Left kidney (tissue), 8 donors: ENCODE results near the gene NNAT. TPM values are rescaled to one million over a fixed set of nuclear protein-coding genes. Genes with fewer than 3 reads are reported as not detected.
"Not testable (repeated sequence)": the region's sequence is repeated elsewhere in the genome, so short reads cannot be mapped to it uniquely, and the experiment has no call there.

ENCODE experiments used
- DNase-seq: peaks from one replicate; pipeline ENCODE4 v3.0.0-alpha.2; 2013
- long read RNA-seq, 8 donors: transcript quantifications; one replicate each; lab custom pipeline, GENCODE V29; 2026
- polyA plus RNA-seq: library from polyadenylated mRNA; unstranded; fragments of 120-200 nt; gene quantifications from one replicate; pipeline ENCODE4 v1.2.1, GENCODE V29; 2013; ENCODE audit not compliant: insufficient read length

The NNAT gene, protein sequence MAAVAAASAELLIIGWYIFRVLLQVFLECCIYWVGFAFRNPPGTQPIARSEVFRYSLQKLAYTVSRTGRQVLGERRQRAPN
- 90.1 TPM for polyA plus RNA-seq
- long read RNA-seq, donor 1, transcript NNAT-201 (3 exons, 1,297 nt) = major isoform, 46 of 150 reads
- long read RNA-seq, donor 1, transcript NNAT-202 (2 exons, 1,222 nt) = minor isoform, 38 of 150 reads
- long read RNA-seq, donor 1, partial matches to known transcripts = 66 of 150 reads
- long read RNA-seq, donor 1, other reads (novel, unspliced or antisense) = 0 of 150 reads
- long read RNA-seq, donor 2, transcript NNAT-202 (2 exons, 1,222 nt) = major isoform, 43 of 84 reads
- long read RNA-seq, donor 2, transcript NNAT-201 (3 exons, 1,297 nt) = minor isoform, 41 of 84 reads
- long read RNA-seq, donor 2, partial matches to known transcripts = 0 of 84 reads
- long read RNA-seq, donor 2, other reads (novel, unspliced or antisense) = 0 of 84 reads
- long read RNA-seq, donor 3, transcript NNAT-201 (3 exons, 1,297 nt) = minor isoform, 19 of 105 reads
- long read RNA-seq, donor 3, transcript NNAT-202 (2 exons, 1,222 nt) = major isoform, 23 of 105 reads
- long read RNA-seq, donor 3, partial matches to known transcripts = 27 of 105 reads
- long read RNA-seq, donor 3, other reads (novel, unspliced or antisense) = 34 of 105 reads
- long read RNA-seq, donor 4, transcript NNAT-202 (2 exons, 1,222 nt) = major isoform, 7 of 44 reads
- long read RNA-seq, donor 4, partial matches to known transcripts = 33 of 44 reads
- long read RNA-seq, donor 4, other reads (novel, unspliced or antisense) = 0 of 44 reads
- long read RNA-seq, donor 5, transcript NNAT-202 (2 exons, 1,222 nt) = major isoform, 36 of 61 reads
- long read RNA-seq, donor 5, transcript NNAT-201 (3 exons, 1,297 nt) = minor isoform, 24 of 61 reads
- long read RNA-seq, donor 5, partial matches to known transcripts = 0 of 61 reads
- long read RNA-seq, donor 5, other reads (novel, unspliced or antisense) = 0 of 61 reads
- long read RNA-seq, donor 6, transcript NNAT-201 (3 exons, 1,297 nt) = major isoform, 37 of 74 reads
- long read RNA-seq, donor 6, transcript NNAT-202 (2 exons, 1,222 nt) = minor isoform, 30 of 74 reads
- long read RNA-seq, donor 6, partial matches to known transcripts = 5 of 74 reads
- long read RNA-seq, donor 6, other reads (novel, unspliced or antisense) = 0 of 74 reads
- long read RNA-seq, donor 7, transcript NNAT-201 (3 exons, 1,297 nt) = minor isoform, 48 of 102 reads
- long read RNA-seq, donor 7, transcript NNAT-202 (2 exons, 1,222 nt) = major isoform, 49 of 102 reads
- long read RNA-seq, donor 7, partial matches to known transcripts = 5 of 102 reads
- long read RNA-seq, donor 7, other reads (novel, unspliced or antisense) = 0 of 102 reads
- long read RNA-seq, donor 8, transcript NNAT-202 (2 exons, 1,222 nt) = major isoform, 16 of 90 reads
- long read RNA-seq, donor 8, transcript NNAT-201 (3 exons, 1,297 nt) = minor isoform, 6 of 90 reads
- long read RNA-seq, donor 8, partial matches to known transcripts = 66 of 90 reads
- long read RNA-seq, donor 8, other reads (novel, unspliced or antisense) = 0 of 90 reads

DNA sequence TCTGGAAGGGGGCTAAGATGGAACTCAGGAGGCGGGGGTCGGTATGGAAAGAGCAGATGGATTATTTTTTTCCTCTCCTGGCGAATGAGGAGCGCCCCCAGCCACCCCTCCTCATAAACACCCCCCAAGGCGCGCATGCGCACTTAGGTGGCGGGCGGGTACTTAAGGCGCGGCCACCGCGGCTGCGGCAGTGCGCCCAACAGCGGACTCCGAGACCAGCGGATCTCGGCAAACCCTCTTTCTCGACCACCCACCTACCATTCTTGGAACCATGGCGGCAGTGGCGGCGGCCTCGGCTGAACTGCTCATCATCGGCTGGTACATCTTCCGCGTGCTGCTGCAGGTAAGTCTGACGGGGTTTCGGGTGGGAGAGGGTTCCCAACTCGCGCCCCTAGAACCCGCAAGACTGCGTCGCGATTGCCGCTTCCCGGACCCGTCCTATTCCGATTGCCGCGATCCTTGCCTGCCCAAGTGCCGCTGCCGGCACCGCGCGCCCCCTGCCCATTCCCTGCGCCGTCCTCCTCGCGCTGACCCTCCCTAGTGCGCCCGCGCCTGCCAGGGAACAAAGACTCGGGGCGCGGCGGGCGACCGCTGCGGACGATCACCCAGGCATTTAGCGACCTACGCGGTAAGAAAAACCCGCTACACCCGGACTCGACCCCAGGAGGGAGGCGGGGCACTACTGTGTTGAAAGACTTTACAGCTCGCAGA lies at the start of gene NNAT:
Gene NNAT (plus strand): TSS at position 190 of the 711 bp plus-strand sequence. CDS start 82 bp downstream, at position 272.
- DNase-seq = no peak

DNA sequence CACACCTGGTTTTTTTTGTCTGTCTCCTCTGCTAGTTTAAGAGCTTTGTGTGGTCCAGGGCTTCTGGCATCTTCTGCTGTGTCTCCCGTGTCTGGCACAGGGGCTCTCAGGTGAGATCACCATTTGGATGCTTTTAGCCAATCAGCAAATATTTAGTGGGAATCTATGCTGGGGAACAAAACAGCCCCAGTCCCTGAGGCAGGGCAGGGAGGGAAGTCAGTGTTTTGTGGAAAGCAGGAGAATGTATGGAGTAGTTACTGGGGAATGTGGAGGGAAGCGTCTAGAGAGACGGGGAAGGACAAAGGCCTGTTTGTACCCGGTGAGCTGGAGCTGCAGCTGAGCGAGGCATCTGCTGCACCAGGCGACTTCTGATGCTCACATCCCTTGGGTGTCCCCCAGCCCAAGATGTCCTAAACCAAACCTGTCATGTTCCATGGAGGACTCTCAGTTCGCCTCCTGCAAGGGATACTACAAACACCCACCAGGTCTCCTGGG lies 49.3 kb upstream of the NNAT start:
- no peak for DNase-seq

DNA sequence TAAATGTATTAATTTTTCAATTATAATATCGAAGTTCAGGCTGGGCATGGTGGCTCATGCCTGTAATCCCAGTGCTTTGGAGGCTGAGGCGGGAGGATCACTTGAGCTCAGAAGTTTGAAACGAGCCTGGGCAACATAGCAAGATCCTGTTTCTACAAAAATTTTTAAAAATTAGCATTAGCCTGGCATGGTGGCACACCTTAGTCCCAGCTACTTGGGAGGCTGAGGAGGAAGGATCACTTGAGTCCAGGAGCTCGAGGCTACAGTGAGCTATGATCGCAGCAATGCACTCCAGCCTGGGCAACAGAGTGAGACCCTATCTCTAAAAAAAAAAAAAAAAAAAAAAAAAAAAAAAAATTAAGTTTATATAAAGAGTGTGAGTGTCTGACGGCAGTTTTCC lies 48.6 kb upstream of the NNAT start:
- DNase-seq = not testable (repeated sequence)

DNA sequence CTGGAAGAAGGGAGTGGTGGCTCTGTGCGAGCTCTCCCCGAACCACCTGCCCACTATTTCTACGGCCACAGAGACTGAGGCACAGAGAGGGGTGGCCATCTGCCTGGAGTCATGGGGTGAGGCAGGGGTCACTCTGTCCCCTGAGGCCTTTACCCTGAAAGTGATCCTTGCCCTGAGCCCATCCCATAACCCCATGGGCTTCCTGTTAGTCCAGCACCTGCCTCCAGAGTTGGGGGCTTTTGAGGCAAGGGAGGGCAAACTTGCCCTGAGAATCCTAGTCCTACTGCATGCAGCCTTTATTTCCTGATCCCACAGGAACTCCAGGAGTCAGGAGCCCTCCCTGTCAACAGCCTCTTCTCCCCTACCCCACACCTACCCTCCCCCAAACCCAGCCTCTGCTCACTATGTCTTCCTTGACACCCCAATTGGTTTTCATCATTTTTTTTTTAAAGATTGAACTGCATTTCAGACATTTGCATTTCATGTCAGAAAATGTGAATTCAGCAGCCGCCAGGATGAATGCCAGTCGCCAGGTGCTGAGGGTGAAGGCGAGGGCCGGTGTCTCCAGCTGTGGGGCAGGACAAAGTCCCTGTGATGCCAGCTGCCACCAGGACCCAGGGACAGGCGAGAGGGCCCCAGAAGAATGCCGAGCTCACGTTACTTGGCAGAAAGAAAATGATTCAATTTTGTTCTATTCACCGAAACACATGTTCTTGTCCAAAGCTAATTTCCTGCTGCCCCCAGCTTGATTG lies 47.6 kb upstream of the NNAT start:
- no peak for DNase-seq

DNA sequence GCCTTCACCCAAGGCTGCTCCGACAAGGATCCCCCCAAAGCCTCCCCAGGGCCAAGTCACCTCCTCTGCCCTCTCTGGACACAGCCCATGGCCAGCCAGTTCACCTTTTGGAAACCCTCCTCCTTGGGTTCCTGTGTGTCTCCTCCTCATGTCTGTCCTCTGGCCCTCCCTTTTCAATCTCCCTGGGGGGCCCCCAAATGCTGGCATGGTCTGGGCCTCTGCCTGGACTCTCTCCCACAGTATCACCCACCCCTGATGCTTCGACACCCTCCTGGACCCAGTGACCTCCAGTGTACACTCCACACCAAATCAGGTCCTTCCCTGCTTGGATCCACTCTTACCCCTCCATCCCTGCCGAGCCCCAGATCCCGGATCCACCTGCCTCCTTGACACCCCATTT lies 46.7 kb upstream of the NNAT start:
- DNase-seq = no peak

DNA sequence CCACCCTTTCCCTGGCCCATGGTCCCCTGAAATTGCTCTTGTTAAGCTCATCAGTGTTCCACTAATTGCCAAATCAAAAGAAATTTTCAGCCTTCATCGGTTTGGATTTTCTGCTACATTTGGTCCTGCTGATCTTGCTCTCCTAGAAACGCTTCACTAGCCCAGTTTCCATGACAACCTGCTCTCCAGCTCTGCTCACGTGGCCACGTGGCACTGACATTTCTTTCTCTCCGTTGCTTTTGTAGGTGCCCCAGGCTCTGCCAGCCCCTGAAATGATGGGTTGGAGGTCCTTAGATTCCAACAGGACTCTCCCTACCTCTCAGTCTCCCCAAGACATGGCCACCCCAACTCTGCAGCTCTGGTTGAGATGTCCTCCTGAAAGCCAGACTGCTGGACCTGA lies 45.8 kb upstream of the NNAT start:
- DNase-seq = peak; percentile 54

DNA sequence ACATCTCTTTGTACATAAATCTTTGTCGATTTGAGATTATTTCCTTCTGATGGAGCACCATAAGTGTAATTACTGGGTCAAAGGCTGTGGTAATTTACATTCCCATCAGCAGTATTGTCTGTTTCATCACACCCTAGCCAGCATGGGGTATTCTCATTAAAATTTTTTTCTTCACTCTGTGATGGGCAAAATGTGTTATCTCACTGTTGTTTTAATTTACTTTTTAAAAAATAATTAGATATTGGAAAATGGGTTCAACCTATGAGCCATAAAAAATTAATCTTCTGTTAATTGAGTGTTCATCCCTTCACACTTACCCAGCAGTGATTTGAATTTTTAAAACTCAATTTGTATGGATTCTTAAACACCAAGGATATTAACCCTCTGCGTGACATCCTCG lies 44.0 kb upstream of the NNAT start:
- DNase-seq = no peak

DNA sequence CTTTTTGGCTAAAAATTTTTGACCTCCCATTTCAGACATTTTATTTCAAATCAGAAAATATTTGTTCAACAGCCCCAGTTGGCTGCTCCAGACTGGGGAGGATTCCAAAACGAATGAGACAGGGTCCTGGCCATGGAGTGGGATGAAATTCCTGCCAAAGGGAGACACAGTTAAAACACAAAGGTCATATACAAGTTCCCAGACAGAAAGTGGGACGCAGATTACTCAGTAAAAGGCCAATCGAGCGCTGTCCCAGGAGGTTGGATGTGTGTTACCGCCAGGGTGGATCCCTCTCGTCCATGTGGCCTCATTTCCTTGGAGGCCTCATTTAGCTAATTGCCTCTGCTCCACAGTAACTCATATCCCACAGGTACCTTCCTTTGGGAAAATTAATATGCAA lies 41.8 kb upstream of the NNAT start:
- no peak for DNase-seq

DNA sequence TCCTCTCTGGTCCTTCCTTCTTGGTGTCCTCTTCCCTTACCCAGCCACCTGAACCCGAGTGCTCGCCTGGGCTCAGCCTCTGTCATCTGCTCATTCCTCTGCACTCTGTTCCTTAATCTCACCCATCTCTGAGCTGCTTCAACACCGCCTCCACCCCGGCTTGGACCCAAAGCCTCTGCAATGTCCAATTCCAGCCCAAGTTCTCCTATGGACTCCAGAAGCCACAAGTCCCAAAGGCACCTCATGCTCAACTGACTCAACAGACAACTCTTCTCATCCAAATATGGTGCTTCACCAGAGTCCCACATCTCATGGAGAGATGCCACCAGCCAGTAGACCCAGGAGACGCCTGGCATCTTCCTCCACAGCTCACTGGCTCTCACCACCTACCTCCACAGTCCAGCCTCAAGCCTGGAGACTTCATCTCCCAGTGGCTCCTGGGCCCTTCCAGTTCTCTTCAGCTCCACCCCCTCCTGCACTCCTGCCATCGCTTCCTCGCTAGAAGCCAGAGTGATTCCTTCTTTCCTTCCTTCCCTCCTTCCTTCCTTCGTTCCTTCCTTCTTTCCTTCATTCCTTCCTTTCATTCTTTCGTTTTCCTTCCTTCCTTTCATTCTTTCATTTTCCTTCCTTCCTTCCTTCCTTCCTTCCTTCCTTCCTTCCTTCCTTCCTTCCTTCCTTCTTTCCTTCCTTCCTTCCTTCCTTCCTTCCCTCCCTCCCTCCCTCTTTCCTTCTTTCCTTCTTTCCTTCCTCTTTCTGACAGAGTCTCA lies 40.9 kb upstream of the NNAT start:
- no peak for DNase-seq

DNA sequence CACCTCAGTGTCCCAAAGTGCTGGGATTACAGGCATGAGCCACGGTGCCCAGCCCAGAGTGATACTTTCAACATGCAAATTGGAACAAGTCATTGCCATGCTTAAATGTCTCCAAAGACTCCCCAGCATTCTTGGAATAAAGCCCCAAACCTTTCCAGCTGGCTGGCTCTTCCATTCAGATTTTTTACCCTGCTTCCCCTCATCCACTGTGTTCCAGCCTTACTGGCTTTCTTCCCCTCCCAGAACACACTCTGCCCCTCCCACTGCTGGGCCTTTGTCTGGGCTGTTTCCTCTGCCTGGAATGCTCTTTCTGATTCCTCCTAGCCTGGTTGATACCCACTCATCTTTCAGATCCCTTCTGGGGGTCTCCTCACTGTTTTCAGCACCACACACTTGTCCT lies 40.1 kb upstream of the NNAT start:
- DNase-seq = no peak

DNA sequence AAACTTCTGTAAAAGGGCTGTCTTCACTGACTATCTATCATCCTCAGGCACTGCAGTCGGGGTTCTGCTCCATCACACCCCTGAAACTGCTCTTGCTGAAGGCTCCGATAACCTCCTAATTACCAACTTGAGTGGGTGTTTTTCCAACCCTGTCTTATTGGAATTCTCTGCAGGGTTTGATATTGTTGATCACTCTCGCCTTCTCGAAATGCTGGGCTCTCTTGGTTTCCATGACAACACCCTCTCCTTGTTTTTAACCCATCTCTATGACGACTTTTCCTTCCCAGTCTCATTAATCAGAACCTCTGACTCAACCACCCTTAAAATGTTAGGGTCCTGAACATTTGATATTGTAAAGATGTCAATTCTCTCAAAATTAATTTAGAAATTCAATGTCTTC lies 39.4 kb upstream of the NNAT start:
- DNase-seq = no peak

DNA sequence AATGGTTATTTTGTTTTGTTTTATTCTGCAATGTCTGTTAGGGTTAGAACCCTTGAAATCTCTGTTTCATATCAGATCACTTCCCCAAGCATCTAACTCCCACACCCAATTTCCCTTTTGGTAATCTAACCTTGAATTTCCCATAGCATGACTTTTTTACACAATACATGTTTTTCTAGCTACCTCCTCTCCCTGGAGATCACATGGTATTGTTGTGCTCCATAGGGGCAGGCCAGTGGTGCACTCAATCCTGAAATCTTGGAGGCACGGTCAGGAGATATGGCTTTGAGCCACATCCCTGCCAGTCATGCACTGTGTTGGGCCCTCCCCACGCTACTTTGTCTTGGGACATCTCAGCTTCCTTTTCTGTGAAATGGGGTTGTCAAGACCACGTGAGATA lies 36.7 kb upstream of the NNAT start:
- DNase-seq = no peak

DNA sequence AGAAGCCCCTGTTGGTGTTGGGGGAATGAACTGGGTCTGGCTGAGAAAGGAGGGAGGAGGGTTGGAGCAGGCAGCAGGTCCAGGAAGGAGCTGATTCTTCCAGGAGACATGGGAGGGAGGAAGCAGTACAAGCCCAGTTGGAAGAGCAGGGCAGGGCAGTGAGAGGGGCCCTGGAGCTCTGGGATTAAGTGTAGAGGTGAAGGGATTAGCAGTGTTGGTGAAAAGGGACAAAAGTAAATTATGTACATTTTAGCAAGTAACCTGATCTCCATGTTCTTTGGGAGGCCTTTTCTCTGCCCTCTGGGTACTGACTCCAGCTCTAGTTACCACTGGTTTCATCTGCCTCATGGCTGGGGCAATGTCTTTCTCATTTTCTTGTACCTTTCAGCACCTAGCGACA lies 34.8 kb upstream of the NNAT start:
- DNase-seq = not testable (repeated sequence)

DNA sequence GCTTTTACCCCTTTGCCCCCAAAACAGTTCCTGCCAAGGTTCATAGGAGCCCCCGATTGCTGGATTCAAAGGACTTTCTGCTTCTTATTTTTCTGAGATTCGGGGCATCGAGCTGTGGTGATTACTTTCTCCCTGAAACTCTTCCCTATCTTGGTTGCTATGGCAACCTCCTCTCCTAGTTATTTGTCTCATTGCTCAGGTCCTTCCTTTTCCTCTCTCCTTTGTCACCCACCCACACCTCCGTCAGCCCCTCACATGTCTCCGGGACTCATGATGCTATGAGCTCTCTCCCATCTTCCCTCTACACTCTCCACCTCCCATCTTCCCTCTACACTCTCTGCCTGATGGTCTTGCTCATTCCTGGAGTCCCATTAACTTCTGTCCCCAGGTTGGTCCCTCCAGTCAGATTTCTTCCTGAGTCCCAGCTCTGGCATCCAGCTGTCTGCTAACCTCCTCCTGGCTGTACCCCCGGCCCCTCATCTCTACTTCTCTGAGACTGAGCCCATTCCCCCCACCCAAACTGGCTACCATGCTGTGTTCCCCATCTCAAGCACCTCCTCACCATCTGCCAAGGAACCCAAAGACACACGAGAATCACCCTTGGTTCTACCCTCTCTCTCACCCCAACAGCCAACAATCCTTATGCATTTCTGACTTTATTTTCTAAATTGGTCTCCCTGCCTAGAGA lies 30.2 kb upstream of the NNAT start:
- no peak for DNase-seq

DNA sequence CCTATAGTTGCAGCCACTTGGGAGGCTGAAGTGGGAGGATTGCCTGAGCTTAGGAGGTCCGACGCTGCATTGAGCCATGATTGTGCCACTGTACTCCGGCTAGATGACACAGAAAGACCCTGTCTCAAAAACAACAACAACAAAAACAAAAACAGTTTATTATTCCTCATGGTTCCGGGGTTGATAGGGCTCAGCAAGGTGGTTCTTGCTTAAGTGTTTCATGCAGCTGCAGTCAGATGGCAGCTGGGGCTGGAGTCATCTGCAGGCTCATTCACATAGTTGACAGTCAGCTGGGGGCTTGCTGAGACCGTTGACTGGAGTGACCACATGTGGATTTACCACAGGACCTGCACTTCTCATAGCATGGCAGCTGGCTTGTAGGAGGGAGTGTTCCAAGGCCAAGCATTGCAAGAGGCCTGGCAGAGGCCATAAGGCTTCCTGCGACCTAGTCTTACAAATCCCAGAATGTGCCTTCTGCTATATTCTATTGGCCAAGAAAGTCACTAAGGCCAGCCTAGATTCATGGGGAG lies 28.9 kb upstream of the NNAT start:
- DNase-seq = no peak

DNA sequence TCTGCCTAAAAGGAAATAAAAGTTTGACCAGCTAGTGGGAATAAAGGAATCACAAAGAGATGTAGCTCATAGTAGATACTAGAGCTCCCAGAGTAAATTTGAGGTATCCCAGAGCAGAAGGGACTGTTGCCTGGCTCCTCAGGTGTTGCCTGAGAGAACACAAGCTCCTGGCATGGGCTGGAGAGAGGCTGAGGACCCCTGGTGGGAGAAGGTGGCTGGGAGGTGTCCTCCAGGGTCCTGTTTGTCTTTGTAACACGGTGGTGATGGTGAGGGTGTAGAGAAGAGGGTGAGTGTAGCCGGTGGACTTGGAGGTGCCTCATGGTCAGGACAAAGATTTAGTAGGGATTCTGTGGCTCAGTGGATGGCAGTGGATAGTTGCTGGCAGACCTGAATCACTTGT lies 28.1 kb upstream of the NNAT start:
- DNase-seq = no peak

DNA sequence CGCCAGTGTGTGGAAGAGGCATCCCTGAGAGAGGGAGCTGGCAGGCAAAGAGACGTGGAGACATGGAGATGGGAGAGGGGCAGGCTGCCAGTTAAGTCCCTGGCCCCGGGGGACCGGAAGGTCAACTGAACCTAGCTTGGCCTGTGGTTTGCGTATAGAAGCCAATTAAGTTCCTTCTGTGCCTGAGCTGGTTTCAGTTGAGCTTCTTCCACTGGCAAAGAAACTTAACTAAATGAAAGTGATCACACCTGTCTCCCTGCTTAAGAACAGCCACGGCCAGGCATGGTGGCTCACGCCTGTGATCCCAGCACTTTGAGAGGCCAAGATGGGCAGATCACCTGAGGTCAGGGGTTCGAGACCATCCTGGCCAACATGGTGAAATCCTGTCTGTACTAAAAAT lies 26.7 kb upstream of the NNAT start:
- DNase-seq = no peak

DNA sequence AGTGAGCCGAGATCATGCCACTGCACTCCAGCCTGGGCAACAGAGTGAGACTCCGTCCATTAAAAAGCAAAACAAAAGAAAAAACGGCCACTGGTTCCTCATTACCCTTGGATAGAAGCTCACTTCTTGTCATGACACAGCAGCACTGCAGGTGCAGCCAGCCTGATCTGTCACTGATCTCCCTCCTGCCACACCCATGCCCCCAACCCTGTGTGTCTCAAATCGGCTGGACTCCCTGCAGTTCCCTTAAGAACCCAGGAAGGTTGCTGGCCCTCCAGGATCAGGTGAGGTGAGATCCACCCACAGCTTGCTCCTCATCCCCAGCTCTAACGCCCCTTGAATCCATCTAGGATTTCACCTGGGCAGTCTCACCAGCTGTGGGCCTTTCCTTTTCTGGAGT lies 26.3 kb upstream of the NNAT start:
- DNase-seq = no peak
